ENCODE measurements around the gene MED13.

The MED13 gene

DNA sequence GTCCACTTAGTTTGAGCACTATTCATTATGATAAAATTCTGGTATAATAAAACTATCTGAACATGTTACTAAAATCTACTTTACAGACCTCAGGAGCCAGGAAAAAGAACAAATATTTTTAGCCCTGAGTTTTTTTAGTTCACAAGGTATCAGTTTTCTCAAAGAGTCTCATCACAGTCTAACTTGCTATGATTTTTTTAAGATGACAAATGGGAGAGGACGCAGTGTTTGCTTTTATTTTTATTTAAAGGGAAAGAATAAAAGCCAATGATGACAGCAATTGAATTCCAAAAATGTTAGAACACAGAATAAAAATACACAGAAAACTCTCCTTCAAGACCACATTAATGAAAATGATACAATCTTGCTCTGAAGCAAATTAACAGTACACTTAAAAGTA, 7.4 kb downstream of the MED13 start:
- Histone ChIP-seq H3K36me3 (ENCODE audit: control insufficient read depth in 2 of 2, insufficient read depth in 2 of 2, low read length in 2 of 2) (peaks cover 3 to 7% of the 10 kb centered on the region in 2 donors), H3K27ac (ENCODE audit: low read length) (no peak overlapping the region), H3K9ac (ENCODE audit: low read length in 2 of 2) (peak overlapping the region in 1 of 2 donors; percentile 25), H3K9me3 (ENCODE audit: control insufficient read depth in 2 of 2, low read length in 2 of 2) (no peaks in the 10 kb centered on the region), H3K4me1 (ENCODE audit: control insufficient read depth, insufficient read depth, low read length) (peaks cover 6% of the 10 kb centered on the region), H3K4me3 (ENCODE audit: low read length in 2 of 2) (no peak overlapping the region), H3K27me3 (ENCODE audit: control insufficient read depth in 1 of 2, insufficient read depth in 2 of 2, low read length in 2 of 2) (no peaks in the 10 kb centered on the region)

DNA sequence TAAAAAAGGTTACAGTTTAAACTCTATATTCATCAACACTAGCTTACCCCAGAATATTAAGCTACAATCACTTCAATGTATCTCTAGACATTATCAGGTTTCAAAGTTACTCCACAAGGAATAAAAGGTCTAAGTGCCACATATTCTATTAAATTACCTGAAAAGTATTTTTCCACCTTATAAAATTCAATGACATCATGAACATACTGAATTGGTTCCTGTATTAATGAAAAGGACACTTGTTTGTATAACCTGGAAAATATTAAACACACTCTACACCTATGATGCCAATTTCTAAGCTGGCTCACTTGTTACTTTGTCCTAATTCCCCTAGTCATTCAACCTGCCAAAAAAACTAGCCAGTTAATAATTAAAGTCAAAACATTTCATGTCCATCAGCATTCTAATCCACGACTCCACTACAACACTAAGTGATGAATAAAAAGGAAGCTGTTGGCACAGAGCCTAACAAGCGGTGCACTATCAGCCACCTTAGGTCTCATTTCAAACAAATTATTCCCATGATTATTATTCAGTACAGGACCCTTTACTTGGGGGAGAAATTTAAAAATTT, 12.2 kb downstream of the MED13 start:
- no peak overlapping the region for H3K9ac ChIP-seq (ENCODE audit: low read length in 2 of 2)
- H3K27me3 ChIP-seq (ENCODE audit: control insufficient read depth in 1 of 2, insufficient read depth in 2 of 2, low read length in 2 of 2): no peaks in the 10 kb centered on the region
- H3K9me3 ChIP-seq (ENCODE audit: control insufficient read depth in 2 of 2, low read length in 2 of 2): no peaks in the 10 kb centered on the region
- no peak overlapping the region for H3K4me3 ChIP-seq (ENCODE audit: low read length in 2 of 2)
- H3K36me3 ChIP-seq (ENCODE audit: control insufficient read depth in 2 of 2, insufficient read depth in 2 of 2, low read length in 2 of 2): peaks cover 4 to 7% of the 10 kb centered on the region in 2 donors
- no peak overlapping the region for H3K27ac ChIP-seq (ENCODE audit: low read length)
- no peaks in the 10 kb centered on the region for H3K4me1 ChIP-seq (ENCODE audit: control insufficient read depth, insufficient read depth, low read length)

DNA sequence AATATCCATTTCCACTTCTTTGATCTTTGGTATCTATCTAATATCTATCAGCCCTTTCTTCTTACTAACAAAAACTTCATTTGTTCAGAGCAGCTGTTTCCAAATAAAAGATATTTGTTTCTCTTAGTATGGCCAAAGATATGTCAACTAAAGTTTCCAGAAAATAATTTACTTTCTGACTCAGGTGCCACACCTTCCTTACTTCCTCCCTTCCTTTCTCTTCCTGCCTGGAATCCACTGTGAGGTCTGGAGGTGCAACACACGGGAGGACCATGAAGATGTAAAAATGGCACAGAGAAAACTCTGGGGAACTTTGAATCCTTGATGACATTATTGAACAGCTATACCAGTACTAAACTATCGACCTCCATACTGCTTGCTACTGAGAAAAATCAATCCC, 14.0 kb downstream of the MED13 start:
- Histone ChIP-seq H3K9ac (ENCODE audit: low read length in 2 of 2) (no peak overlapping the region), H3K4me3 (ENCODE audit: low read length in 2 of 2) (no peak overlapping the region), H3K27ac (ENCODE audit: low read length) (no peak overlapping the region), H3K9me3 (ENCODE audit: control insufficient read depth in 2 of 2, low read length in 2 of 2) (no peaks in the 10 kb centered on the region), H3K36me3 (ENCODE audit: control insufficient read depth in 2 of 2, insufficient read depth in 2 of 2, low read length in 2 of 2) (peaks cover 6 to 7% of the 10 kb centered on the region in 2 donors), H3K4me1 (ENCODE audit: control insufficient read depth, insufficient read depth, low read length) (no peaks in the 10 kb centered on the region), H3K27me3 (ENCODE audit: control insufficient read depth in 1 of 2, insufficient read depth in 2 of 2, low read length in 2 of 2) (no peaks in the 10 kb centered on the region)

DNA sequence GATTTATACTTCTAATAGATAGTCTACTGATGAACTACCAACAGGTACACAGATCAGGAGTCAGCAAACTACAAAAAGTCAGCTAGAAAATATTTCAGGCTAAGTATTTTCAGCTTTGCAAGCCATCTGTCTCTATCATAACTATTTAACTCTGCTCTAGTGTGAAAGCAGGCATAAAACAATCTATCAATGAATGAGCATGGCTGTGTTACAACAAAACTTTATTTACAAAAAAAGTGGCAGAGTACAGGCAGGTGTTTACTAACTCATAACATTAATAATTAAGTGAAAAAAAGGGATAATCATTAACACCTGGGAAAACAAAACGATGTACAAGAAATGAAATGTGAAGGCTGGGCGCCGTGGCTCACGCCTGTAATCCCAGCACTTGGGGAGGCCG, 15.8 kb downstream of the MED13 start:
- no peaks in the 10 kb centered on the region for H3K9me3 ChIP-seq (ENCODE audit: control insufficient read depth in 2 of 2, low read length in 2 of 2)
- H3K36me3 ChIP-seq (ENCODE audit: control insufficient read depth in 2 of 2, insufficient read depth in 2 of 2, low read length in 2 of 2): peaks cover 10 to 12% of the 10 kb centered on the region in 2 donors
- no peak overlapping the region for H3K9ac ChIP-seq (ENCODE audit: low read length in 2 of 2)
- no peak overlapping the region for H3K27ac ChIP-seq (ENCODE audit: low read length)
- H3K27me3 ChIP-seq (ENCODE audit: control insufficient read depth in 1 of 2, insufficient read depth in 2 of 2, low read length in 2 of 2): no peaks in the 10 kb centered on the region
- no peaks in the 10 kb centered on the region for H3K4me1 ChIP-seq (ENCODE audit: control insufficient read depth, insufficient read depth, low read length)
- no peak overlapping the region for H3K4me3 ChIP-seq (ENCODE audit: low read length in 2 of 2)

DNA sequence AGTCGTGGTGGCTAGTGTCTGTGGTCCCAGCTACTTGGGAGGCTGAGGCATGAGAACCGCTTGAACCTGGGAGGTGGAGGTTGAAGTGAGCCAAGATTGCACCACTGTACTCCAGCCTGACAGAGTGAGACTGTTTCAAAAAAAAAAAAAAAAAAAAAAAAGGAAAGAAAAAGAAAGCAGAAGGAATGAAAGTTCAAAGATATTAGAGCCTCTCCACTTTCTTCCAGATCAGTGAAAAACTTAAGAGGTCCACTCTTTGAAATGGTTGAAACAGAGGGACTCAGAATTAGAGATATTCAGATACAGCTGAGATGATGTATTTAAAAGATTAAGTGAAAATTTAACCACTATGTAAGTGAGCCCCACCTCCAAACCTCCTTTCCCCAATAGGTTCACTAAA, 16.8 kb downstream of the MED13 start:
- Histone ChIP-seq H3K27ac (ENCODE audit: low read length) (no peak overlapping the region), H3K36me3 (ENCODE audit: control insufficient read depth in 2 of 2, insufficient read depth in 2 of 2, low read length in 2 of 2) (peaks cover 12% of the 10 kb centered on the region in 2 donors), H3K9ac (ENCODE audit: low read length in 2 of 2) (no peak overlapping the region), H3K4me1 (ENCODE audit: control insufficient read depth, insufficient read depth, low read length) (no peaks in the 10 kb centered on the region), H3K27me3 (ENCODE audit: control insufficient read depth in 1 of 2, insufficient read depth in 2 of 2, low read length in 2 of 2) (no peaks in the 10 kb centered on the region), H3K9me3 (ENCODE audit: control insufficient read depth in 2 of 2, low read length in 2 of 2) (no peaks in the 10 kb centered on the region), H3K4me3 (ENCODE audit: low read length in 2 of 2) (no peak overlapping the region)

DNA sequence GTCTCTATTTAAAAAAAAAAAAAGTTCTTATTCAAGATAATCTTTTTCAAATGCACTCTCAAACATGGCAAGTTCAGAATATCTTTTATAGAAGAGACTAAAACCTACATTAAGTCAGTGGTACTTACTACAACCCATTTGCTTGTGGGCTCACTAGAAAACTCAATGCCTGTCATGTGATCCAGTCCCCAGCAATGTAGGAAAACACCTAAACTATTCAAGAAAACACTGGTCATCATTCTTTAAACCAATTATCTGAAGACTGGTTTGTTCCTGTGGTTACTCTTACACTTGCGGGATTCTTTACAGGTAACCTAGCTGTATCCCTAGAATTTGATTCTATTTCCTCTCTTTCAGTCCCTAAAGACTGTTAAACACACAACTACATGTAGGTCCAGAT, 19.6 kb downstream of the MED13 start:
- no peaks in the 10 kb centered on the region for H3K27me3 ChIP-seq (ENCODE audit: control insufficient read depth in 1 of 2, insufficient read depth in 2 of 2, low read length in 2 of 2)
- H3K9me3 ChIP-seq (ENCODE audit: control insufficient read depth in 2 of 2, low read length in 2 of 2): no peaks in the 10 kb centered on the region
- peaks cover 8 to 18% of the 10 kb centered on the region in 2 donors for H3K36me3 ChIP-seq (ENCODE audit: control insufficient read depth in 2 of 2, insufficient read depth in 2 of 2, low read length in 2 of 2)
- no peak overlapping the region for H3K9ac ChIP-seq (ENCODE audit: low read length in 2 of 2)
- no peak overlapping the region for H3K4me3 ChIP-seq (ENCODE audit: low read length in 2 of 2)
- H3K27ac ChIP-seq (ENCODE audit: low read length): no peak overlapping the region
- H3K4me1 ChIP-seq (ENCODE audit: control insufficient read depth, insufficient read depth, low read length): no peaks in the 10 kb centered on the region

DNA sequence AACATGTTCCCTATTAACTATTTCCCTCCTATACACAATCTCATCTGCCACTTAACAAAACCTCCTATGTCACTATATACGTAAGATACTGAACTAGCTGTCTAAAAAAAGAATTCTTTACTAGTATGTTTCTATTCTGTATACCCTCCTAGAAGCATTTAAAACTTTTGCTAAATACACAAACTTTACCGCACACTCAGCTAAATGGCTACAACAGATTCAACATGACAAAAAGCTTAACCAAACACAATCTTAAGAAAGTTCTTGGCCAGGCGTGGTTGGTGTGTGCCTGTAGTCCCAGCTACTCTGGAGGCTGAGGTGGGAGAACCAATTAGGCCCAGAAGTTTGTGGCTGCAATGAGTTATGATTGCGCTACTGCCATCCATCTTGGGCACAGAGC, 20.0 kb downstream of the MED13 start:
- Histone ChIP-seq H3K9ac (ENCODE audit: low read length in 2 of 2) (no peak overlapping the region), H3K36me3 (ENCODE audit: control insufficient read depth in 2 of 2, insufficient read depth in 2 of 2, low read length in 2 of 2) (peaks cover 8 to 20% of the 10 kb centered on the region in 2 donors), H3K4me3 (ENCODE audit: low read length in 2 of 2) (no peak overlapping the region), H3K9me3 (ENCODE audit: control insufficient read depth in 2 of 2, low read length in 2 of 2) (no peaks in the 10 kb centered on the region), H3K4me1 (ENCODE audit: control insufficient read depth, insufficient read depth, low read length) (no peaks in the 10 kb centered on the region), H3K27ac (ENCODE audit: low read length) (no peak overlapping the region), H3K27me3 (ENCODE audit: control insufficient read depth in 1 of 2, insufficient read depth in 2 of 2, low read length in 2 of 2) (no peaks in the 10 kb centered on the region)

DNA sequence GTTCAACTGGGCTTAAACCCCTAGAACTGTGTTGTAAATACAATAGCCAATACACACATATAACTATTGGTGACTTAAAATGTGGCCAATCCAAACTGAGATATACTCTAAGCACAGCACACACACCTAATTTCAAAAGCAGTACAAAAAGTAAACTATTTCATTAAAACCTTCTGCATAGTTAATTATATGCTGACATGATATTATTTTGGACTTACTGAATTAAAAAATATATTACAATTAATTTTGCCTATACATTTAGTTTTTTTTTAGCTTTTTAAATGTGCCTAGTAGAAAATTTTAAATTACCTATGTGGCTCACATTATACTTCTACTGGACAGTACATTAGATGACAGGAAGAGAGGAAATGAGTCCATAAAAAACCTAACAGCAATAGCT, 21.5 kb downstream of the MED13 start:
- Histone ChIP-seq H3K4me1 (ENCODE audit: control insufficient read depth, insufficient read depth, low read length) (no peaks in the 10 kb centered on the region), H3K27ac (ENCODE audit: low read length) (no peak overlapping the region), H3K9ac (ENCODE audit: low read length in 2 of 2) (no peak overlapping the region), H3K4me3 (ENCODE audit: low read length in 2 of 2) (no peak overlapping the region), H3K36me3 (ENCODE audit: control insufficient read depth in 2 of 2, insufficient read depth in 2 of 2, low read length in 2 of 2) (peaks cover 8 to 20% of the 10 kb centered on the region in 2 donors), H3K27me3 (ENCODE audit: control insufficient read depth in 1 of 2, insufficient read depth in 2 of 2, low read length in 2 of 2) (no peaks in the 10 kb centered on the region), H3K9me3 (ENCODE audit: control insufficient read depth in 2 of 2, low read length in 2 of 2) (no peaks in the 10 kb centered on the region)

DNA sequence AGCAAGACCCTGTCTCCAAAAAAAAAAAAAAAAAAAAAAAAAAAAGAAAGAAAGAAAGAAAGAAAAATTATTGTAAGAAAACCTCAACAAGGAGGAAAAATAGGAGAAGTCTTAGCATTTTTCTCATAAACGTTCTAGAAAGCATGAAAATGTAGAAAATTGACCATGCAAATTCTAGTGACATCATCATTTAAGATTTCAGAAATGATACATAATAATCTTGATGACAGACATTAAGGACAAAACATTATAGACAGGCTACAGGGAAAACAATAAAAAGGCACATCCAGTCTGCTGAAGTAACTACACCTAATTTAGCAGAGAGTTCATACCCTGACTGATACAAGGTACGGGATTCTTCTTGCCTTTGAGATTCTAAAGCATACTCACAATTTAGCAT, 21.9 kb downstream of the MED13 start:
- Histone ChIP-seq H3K27me3 (ENCODE audit: control insufficient read depth in 1 of 2, insufficient read depth in 2 of 2, low read length in 2 of 2) (no peaks in the 10 kb centered on the region), H3K4me1 (ENCODE audit: control insufficient read depth, insufficient read depth, low read length) (no peaks in the 10 kb centered on the region), H3K9ac (ENCODE audit: low read length in 2 of 2) (no peak overlapping the region), H3K27ac (ENCODE audit: low read length) (no peak overlapping the region), H3K36me3 (ENCODE audit: control insufficient read depth in 2 of 2, insufficient read depth in 2 of 2, low read length in 2 of 2) (peaks cover 8 to 20% of the 10 kb centered on the region in 2 donors), H3K4me3 (ENCODE audit: low read length in 2 of 2) (no peak overlapping the region), H3K9me3 (ENCODE audit: control insufficient read depth in 2 of 2, low read length in 2 of 2) (no peaks in the 10 kb centered on the region)

DNA sequence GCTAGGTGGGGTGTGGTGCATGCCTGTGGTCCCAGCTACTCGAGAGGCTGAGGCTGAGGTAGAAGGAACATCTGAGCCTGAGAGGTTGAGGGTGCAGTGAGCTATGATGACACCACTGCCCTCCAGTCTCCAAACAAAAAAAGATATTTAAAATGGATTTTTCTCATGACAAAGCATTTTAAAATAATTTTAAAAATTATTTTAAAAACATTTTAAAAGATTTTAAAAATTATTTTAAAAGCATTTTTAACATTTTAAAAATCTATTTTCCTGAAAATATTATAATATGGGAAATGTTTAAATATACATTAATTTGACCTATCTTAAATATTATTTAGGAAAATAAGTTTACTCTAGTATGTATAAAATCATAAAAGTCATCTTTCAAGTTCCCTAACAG, 26.8 kb downstream of the MED13 start:
- no peak overlapping the region for H3K27ac ChIP-seq (ENCODE audit: low read length)
- no peaks in the 10 kb centered on the region for H3K4me1 ChIP-seq (ENCODE audit: control insufficient read depth, insufficient read depth, low read length)
- no peak overlapping the region for H3K4me3 ChIP-seq (ENCODE audit: low read length in 2 of 2)
- H3K27me3 ChIP-seq (ENCODE audit: control insufficient read depth in 1 of 2, insufficient read depth in 2 of 2, low read length in 2 of 2): no peaks in the 10 kb centered on the region
- H3K9ac ChIP-seq (ENCODE audit: low read length in 2 of 2): no peak overlapping the region
- peaks cover 0 to 27% of the 10 kb centered on the region in 2 donors for H3K36me3 ChIP-seq (ENCODE audit: control insufficient read depth in 2 of 2, insufficient read depth in 2 of 2, low read length in 2 of 2)
- H3K9me3 ChIP-seq (ENCODE audit: control insufficient read depth in 2 of 2, low read length in 2 of 2): no peaks in the 10 kb centered on the region

DNA sequence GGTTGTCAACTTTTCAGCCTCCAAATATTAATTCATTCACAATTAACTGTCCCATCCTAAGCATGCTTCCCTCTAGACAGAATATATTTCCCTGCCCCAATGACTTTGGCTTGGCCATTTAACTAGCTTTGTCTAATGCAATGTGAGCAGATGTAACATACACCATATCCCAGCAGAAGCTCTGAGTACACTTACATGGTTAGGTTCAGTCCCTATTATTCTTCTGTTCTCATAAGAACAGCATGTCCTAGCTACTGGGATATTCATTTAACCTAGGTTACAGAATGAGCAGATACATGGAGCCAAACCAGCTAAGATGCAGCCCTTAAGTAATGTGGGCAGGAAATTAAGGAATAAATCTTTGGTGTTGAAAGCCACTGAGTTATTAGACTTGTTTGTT, 31.8 kb downstream of the MED13 start:
- Histone ChIP-seq H3K27ac (ENCODE audit: low read length) (no peak overlapping the region), H3K4me1 (ENCODE audit: control insufficient read depth, insufficient read depth, low read length) (no peaks in the 10 kb centered on the region), H3K36me3 (ENCODE audit: control insufficient read depth in 2 of 2, insufficient read depth in 2 of 2, low read length in 2 of 2) (peaks cover 27 to 44% of the 10 kb centered on the region in 2 donors), H3K9me3 (ENCODE audit: control insufficient read depth in 2 of 2, low read length in 2 of 2) (no peaks in the 10 kb centered on the region), H3K9ac (ENCODE audit: low read length in 2 of 2) (no peak overlapping the region), H3K4me3 (ENCODE audit: low read length in 2 of 2) (no peak overlapping the region), H3K27me3 (ENCODE audit: control insufficient read depth in 1 of 2, insufficient read depth in 2 of 2, low read length in 2 of 2) (no peaks in the 10 kb centered on the region)
